ES-I3 (cell line): ENCODE data around the gene ZMYND8.

ENCODE experiments used
- H3K36me3 ChIP-seq: 2 replicates; pipeline ENCODE4 v1.6.1; 2013; ENCODE audit warnings: mild to moderate bottlenecking, low read length, control low read depth, moderate library complexity; ENCODE audit not compliant: insufficient read depth
- H3K4me1 ChIP-seq: 2 replicates; pipeline ENCODE4 v1.6.1; 2013; ENCODE audit warnings: mild to moderate bottlenecking, control low read depth, low read length; ENCODE audit not compliant: insufficient read depth
- H3K9ac ChIP-seq: 2 replicates; pipeline ENCODE4 v1.6.1; 2013; ENCODE audit warnings: low read depth, mild to moderate bottlenecking, low read length, moderate library complexity
- H3K9me3 ChIP-seq: 2 replicates; pipeline ENCODE4 v1.6.1; 2013; ENCODE audit warnings: mild to moderate bottlenecking, low read length, moderate library complexity; ENCODE audit not compliant: control insufficient read depth, insufficient read depth

ZMYND8 gene

DNA sequence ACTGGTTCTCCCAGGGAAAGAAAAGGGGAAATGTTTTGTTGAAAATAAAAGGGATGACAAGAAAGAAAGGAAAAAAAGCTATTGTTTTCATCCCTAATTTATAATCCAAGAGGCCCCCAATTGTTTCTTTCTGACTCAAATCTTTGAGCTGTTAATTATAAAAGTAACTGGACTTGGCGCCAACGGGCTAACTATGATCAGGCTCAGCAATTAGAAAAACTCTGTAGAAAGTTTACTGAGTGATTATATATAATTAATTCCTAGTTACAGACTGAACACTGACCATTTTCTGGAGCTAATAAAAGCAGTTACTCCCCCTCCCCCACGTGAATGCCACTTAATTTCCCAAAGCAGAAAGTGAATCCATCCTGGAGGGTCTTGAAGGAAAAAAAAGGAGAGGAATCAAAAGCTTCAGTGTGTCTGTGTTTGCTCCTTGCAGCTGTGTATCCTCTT, 3.2 kb downstream of the ZMYND8 start:
- Histone ChIP-seq H3K36me3 (no peaks in the 10 kb centered on the region; the same call in 1 of the 2 replicates), H3K9ac (peak overlapping the region; percentile 59; the same call in 1 of the 2 replicates), H3K4me1 (peaks cover 87% of the 10 kb centered on the region), H3K9me3 (no peaks in the 10 kb centered on the region)

DNA sequence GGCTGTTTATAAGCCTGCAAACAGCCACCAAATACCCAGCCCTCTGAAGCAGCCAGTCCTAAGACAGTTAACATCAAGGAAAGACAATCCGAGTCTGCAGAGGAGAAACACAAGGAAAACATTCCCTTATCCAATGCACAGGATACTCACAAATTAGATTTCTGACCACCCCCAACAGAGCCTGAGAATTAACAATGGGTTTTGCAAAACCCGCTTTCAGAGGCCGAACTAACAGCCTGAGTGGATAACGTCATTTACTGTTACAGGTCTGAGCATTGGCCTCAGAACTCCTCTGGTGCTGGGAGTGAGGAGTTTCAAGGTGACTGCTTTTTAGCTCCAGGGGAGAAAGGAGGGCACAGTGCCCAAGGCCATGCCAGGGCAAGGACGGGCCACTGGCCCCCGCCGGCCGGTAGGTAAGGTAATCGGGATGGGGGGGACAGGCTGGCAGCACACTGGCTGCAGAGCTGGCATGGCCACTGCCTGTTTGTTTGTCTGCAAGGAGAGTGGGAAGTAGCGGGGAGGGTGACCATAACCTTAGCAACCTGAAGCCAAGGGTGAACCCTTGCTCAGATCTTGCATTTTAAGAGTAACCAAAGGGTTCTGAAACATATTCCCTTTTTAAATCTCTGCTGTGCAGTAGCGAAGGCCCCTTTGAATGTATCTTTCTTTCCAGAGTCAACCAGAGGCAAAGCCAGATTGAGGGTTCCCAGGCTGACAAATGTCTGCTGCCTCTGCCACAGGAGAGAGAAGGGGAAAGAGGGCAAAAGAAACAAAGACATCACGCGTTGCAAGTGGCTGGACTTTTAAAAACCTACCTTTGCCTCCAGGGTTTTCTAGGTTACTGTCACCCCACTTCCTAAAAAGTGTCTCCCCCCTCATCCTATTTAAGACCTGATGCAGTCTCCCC, 3.9 kb downstream of the ZMYND8 start:
- Histone ChIP-seq H3K36me3 (no peaks in the 10 kb centered on the region; the same call in 1 of the 2 replicates), H3K9ac (peak overlapping the region; percentile 59), H3K9me3 (no peaks in the 10 kb centered on the region), H3K4me1 (peaks cover 89% of the 10 kb centered on the region)

DNA sequence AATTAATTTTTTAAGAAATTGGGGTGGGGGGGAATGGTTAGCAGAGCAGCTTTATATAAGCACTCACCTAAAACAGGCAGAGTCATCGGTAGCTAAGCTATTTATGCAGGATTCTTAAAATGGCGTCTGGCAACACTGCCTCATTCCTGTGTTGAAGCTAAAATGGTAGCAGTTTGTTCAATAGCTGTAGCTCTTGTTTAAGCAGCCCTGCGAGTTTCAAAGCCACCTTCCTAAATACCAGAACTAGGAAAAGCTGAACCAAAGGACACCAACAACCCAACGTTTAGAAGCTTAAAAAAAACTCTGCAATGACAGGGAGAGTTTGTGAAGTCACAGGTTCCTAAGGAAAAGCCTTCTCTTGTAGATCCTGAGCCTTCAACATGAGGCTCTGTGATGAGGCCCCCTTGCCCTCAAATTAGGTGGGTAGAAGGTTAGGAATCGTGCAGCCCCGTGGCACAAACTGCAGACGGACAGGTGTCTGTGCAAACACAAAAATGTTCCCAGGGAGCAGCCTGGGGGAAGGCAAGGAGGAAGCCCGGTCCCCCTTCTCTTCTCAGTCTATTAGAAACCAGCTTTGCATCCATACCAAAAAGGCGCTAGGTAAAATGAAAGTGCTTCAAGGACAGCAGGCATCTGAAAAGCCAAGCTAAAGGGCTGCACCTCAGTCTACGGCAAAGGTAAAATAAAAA, 4.7 kb downstream of the ZMYND8 start:
- Histone ChIP-seq H3K9me3 (no peaks in the 10 kb centered on the region), H3K36me3 (no peaks in the 10 kb centered on the region; the same call in 1 of the 2 replicates), H3K9ac (peak overlapping the region; percentile 59), H3K4me1 (peaks cover 89% of the 10 kb centered on the region)

DNA sequence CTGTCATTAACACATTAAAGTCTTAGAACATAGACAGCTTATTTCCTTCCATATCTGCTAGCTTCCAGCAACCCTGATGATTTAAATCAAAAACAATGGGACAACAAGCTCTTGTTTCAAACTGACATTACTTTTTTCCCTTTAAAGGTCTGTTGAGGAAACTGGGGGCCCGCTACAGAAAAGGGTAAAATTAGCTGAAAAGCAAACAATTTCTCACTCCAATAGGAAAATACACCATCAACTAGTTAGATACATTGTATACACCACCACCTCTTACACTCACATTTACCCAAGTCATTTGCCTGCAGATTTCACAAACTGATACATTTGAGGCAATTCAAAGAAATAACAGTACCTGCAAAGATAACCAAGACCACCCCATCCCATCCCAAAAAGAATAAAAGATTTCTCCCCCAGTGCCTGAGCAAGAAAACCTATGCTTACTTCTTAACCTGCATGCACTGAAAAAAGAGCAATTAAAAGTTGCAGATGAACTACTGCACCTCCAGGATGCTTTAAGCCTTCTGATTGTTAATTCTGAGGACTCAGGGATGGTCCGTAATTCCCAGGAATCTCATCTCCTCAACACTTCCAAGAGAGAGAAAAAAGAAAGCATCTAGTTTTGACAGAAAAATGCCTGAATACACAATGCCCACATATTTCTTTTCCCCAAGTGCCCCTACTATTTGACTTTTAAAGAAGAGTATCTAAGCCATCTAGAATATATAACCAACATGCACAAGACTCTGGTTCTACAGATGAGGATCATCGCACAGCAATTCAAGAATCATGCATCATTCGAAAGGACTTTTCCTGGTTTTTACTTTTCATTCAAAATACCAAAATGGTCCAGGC, 5.6 kb downstream of the ZMYND8 start:
- Histone ChIP-seq H3K4me1 (peaks cover 85% of the 10 kb centered on the region), H3K36me3 (no peaks in the 10 kb centered on the region; the same call in 1 of the 2 replicates), H3K9ac (peak overlapping the region; percentile 59), H3K9me3 (no peaks in the 10 kb centered on the region)

DNA sequence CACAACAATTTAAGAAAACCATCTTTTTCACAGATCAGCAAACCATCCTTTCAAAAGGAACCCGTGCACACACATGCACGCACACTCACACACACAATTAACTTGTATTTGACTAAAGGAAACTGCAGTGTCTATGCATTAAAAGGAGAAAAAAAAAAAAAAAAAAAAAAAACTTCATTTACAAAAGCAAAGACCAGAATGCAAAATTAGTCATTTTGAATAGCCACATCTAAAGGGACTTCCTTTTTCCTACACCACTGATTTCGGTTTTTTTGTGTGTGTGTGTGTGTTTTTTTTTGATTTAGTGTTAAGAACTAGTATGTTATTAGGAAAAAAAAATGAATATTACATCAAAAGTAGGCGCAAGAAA, 6.3 kb downstream of the ZMYND8 start:
- Histone ChIP-seq H3K4me1 (peaks cover 85% of the 10 kb centered on the region), H3K9me3 (no peaks in the 10 kb centered on the region), H3K9ac (peak overlapping the region; percentile 1; the same call in 1 of the 2 replicates), H3K36me3 (no peaks in the 10 kb centered on the region; the same call in 1 of the 2 replicates)

DNA sequence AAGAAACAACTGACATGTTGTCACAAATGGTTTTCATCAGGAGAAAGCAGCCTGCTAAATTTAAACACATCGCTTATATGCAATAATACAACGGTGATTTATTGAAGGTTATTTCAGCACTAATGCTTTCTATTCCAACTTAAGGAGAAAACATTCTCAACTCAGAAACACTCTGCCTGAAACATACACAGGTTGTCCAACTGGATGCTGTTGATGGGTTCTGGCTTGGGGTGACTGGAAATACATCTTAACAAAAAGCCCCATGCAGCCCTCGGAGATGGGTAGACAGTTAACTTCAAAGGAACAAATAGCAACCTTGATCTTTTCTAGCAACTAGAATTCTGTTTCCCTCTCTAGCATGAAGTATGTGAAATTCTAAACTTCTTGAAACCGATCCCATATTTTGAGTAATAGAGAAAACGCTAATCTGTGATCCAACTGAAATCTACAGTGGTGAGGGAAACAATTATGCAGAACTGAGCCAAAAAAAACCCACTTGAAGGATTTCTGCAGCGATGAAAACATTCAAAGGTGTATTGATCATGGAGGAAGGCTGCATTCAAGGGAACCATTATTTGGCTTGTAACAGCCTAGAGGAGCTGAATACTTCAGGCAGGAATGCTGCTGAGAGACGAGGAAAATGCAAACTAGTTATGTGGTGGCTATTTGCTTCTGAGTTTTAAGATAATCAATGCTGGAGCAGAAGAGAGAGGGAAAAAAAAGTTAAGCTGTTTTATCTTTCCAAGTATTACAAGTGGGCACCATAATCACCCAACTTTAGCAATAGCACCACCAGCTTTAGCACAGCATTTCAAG, 6.9 kb downstream of the ZMYND8 start:
- Histone ChIP-seq H3K4me1 (peaks cover 79% of the 10 kb centered on the region), H3K36me3 (peaks cover 2% of the 10 kb centered on the region; the same call in 1 of the 2 replicates), H3K9ac (peak overlapping the region; percentile 1; the same call in 1 of the 2 replicates), H3K9me3 (no peaks in the 10 kb centered on the region)

DNA sequence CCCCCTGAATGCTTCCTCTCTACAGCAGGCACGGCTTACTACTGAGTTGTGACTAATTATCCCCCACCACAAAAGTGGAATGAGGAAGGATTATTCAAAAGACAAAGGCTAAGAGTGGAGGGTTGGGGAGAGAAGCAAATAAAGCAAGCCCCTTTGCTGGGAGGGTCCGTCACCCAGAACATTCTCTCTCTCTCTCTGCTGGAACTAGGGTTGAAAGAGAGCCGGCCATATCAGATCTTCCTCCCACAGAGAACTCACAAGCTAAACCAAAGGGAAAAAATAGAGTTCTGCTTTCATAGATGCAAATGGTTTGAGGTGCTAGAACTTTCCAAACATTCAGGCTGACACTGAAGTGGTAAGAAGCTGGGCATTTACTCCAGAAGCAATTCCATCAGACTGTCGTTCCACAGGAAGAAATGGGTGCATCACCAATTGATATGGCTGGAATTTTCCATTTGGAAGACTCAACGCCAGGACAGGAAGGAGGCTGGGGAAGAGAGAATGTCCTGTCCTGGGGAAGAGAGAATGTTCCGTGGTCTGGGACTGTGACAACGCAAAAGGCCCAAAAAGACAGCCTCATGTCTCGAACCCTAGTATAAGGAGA, 7.9 kb downstream of the ZMYND8 start:
- H3K9me3 ChIP-seq = no peaks in the 10 kb centered on the region
- 0 out of 2 replicates have a peak overlapping the region, but pooled peaks have one; percentile 1 for H3K9ac ChIP-seq
- peaks cover 70% of the 10 kb centered on the region for H3K4me1 ChIP-seq
- peaks cover 6% of the 10 kb centered on the region; the same call in 1 of the 2 replicates for H3K36me3 ChIP-seq

DNA sequence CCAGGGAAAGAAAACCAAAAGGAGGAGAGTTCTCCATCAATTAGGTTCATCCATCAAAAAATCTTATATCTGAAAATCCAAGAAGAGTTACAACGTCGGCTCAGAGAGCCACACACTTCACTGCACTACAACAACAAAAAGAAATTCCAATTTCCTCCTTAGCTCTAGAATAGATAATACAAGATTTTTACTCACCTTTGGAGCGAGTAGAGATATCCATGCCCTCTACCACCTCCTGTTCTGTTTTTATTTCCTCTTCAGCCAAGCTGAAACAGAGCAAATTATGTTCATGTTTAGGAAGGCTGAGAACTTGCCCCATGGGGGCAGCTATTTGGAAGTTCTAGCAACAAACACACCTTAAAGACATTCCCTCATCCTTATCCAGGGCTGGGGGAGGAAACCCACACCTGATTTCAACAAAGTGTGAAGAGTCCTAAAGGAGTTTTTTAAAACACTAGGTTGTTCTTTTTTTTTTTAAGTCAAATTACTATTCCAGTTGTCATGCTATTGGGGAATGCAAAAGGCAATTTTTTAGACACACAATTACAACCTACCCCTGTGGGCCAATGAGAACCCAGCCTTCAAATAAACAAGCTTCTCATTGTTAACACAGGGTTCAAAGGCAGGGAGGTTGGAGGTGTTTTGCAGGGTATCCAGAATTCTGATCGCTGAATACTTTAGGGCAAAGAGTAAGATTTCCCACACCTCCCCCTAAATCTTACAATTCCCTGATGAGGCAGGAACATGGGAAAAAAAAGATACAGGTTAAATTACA, 8.7 kb downstream of the ZMYND8 start:
- Histone ChIP-seq H3K4me1 (peaks cover 62% of the 10 kb centered on the region), H3K36me3 (peaks cover 6% of the 10 kb centered on the region; the same call in 1 of the 2 replicates), H3K9me3 (no peaks in the 10 kb centered on the region), H3K9ac (no peak overlapping the region)

DNA sequence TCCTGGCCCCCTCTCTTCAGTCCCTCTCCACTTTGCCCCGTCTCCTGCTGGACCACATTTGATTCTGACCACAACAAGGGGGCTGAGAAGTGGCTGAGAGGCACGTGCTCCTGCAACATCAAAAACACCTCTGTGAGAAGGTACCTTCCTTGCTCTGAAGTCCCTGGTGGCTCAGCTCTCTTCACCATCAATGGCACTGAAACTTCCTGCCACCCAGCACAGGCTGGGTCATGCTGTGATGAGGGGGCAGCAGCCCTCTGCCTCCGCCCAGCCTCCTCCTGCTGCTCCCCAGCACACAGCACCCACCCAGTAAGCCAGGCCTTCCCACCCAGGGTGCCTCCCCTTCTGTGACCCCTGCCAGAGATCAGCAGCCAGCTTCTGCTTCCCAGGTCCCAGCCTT, 10.3 kb downstream of the ZMYND8 start:
- Histone ChIP-seq H3K9ac (no peak overlapping the region), H3K9me3 (no peaks in the 10 kb centered on the region), H3K4me1 (peaks cover 45% of the 10 kb centered on the region), H3K36me3 (peaks cover 6% of the 10 kb centered on the region; the same call in 1 of the 2 replicates)

DNA sequence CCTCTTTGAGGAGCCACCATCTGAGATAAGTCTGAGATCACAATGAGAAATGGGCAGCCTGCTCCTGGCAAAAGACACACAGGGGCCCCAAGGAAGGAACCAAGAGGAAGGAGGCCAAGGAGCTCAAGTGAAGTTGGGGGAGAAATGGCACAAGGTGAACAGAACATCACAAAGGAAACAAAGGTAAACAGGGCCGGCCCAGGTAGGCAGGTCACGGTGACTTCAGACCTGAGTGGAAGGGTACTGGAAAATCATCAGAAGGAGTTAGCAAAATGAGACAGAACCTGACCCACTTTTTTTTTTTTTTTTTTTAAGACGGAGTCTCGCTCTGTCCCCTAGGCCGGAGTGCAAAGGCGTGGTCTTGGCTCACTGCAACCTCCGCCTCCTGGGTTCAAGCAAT, 11.3 kb downstream of the ZMYND8 start:
- Histone ChIP-seq H3K36me3 (peaks cover 6% of the 10 kb centered on the region; the same call in 1 of the 2 replicates), H3K9ac (no peak overlapping the region), H3K4me1 (peaks cover 40% of the 10 kb centered on the region), H3K9me3 (no peaks in the 10 kb centered on the region)

DNA sequence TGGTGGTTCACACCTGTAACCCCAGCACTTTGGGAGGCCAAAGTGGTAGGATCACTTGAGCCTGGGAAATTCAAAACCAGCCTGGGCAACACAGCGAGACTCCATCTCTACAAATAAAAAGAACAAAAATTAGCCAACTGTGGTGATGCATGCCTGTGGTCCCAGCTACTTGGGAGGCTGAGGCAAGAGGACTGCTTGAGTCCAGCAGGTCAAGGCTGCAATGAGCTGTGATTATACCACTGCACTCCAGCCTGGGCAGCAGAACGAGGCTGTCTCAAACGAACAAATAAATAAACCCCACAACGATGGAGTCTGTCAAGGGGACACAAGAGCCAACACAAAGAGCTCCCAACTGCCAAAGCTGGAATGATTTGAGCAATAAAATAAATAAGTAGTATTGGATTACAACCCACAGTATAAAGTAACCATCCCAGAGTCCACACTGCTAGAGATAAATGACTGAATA, 13.5 kb downstream of the ZMYND8 start:
- Histone ChIP-seq H3K9ac (no peak overlapping the region), H3K4me1 (peaks cover 24% of the 10 kb centered on the region), H3K9me3 (no peaks in the 10 kb centered on the region), H3K36me3 (peaks cover 8% of the 10 kb centered on the region; the same call in 1 of the 2 replicates)

DNA sequence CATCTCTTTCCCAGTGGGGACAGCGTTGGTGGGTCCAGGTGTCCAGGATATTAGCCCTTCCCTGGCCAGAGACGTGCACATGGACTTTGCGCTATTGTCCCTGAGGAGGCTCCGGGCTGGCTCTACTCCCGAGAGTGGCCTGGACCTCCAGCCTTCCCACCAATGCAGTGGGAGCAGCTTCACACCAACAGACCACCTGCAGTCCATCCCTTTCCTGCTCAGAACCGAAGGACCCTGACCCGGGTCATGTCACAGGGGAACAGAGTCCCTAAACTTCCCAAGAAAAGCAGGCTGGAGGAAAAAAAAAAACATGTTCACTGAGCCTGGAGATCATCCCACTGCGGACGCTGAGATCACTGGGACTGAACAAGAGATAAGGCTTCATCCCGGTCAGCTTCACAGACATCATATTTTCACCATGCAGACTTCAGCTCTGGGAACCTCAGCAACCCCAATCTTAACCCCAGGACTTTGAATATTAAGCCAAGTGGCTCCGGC, 18.3 kb downstream of the ZMYND8 start:
- no peak overlapping the region for H3K9ac ChIP-seq
- H3K36me3 ChIP-seq = peaks cover 14% of the 10 kb centered on the region
- peaks cover 30% of the 10 kb centered on the region for H3K4me1 ChIP-seq
- no peaks in the 10 kb centered on the region for H3K9me3 ChIP-seq
